ENCODE measurements around the gene CDK5RAP2.
A peak's percentile ranks its signal among the peaks of the same experiment; 100 is the strongest.

CDK5RAP2 gene

DNA sequence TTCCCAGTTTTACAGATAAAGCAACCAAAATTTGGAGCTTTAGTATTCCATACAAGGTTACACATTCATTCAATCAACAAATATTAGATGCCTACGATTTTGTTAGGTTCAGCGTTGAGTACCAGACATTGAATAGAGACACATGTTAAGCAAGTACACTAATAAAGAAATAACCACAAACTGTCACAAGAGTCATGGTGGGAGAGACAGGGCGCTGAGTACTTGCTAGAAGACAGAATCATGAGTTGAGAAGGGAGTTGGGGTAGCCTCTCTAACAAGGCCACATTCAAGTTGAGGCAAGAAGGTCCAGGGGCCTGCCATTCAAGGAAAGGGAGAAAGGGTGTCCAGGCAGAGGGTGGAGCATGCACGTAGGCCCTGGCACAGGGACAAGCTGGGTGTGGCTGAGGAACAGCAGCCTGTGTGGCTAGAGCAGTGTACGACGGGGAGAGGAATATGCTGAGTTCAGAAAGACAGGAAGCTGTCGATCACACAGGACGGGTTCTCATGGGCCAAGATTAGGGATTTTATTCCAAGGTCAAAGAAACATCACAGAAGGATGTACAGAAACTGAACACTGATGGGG, 17.0 kb downstream of the CDK5RAP2 start:
- no peaks in the 10 kb centered on the region for H3K27me3 ChIP-seq (ENCODE audit: control insufficient read depth in 3 of 3, insufficient read depth in 3 of 3, low read depth in 1 of 3, low read length in 3 of 3)
- no peak overlapping the region for H2BK15ac ChIP-seq (ENCODE audit: low read length)
- no peak overlapping the region for H2BK120ac ChIP-seq (ENCODE audit: low read depth, low read length)
- no peak overlapping the region for H4K8ac ChIP-seq (ENCODE audit: low read depth, low read length)
- H3K36me3 ChIP-seq (replicated peaks in 1 of 2; ENCODE audit: control insufficient read depth in 2 of 2, insufficient read depth in 2 of 2, low read length in 2 of 2): peaks cover 19 to 91% of the 10 kb centered on the region in 2 donors
- H3K4me1 ChIP-seq (ENCODE audit: control insufficient read depth in 2 of 2, insufficient read depth in 1 of 2, low read depth in 1 of 2, low read length in 2 of 2): no peaks in the 10 kb centered on the region
- H3K27ac ChIP-seq (replicated peaks; ENCODE audit: low read length): no peak overlapping the region
- no peak overlapping the region for H3K23ac ChIP-seq (ENCODE audit: low read depth, low read length, poor library complexity)
- H3K4ac ChIP-seq (ENCODE audit: low read length): no peak overlapping the region
- H3K79me1 ChIP-seq (ENCODE audit: low read depth, low read length): peaks cover 8% of the 10 kb centered on the region
- H3K9me3 ChIP-seq (replicated peaks in 1 of 2; ENCODE audit: control insufficient read depth in 2 of 2, insufficient read depth in 1 of 2, low read depth in 1 of 2, low read length in 2 of 2): no peaks in the 10 kb centered on the region
- no CpG with 5 or more reads among the region's 8 CpGs for WGBS, 2 donors (ENCODE audit: extremely low coverage in 2 of 2, insufficient read length in 2 of 2, insufficient replicate concordance in 1 of 2)
- no peak overlapping the region for H3K18ac ChIP-seq (ENCODE audit: low read length)
- H2BK12ac ChIP-seq (ENCODE audit: low read length): no peak overlapping the region
- no peak overlapping the region for H2AK5ac ChIP-seq (ENCODE audit: low read depth, low read length)
- H3K4me2 ChIP-seq (ENCODE audit: insufficient read depth, low read length, poor library complexity, severe bottlenecking): no peak overlapping the region
- no peak overlapping the region for H3K9ac ChIP-seq (ENCODE audit: low read depth, low read length, poor library complexity)
- H2AFZ ChIP-seq (ENCODE audit: low read length): no peak overlapping the region
- H2BK5ac ChIP-seq (ENCODE audit: low read length): no peak overlapping the region
- DNase-seq (ENCODE audit: low spot score): no peak
- no peak overlapping the region for H3K4me3 ChIP-seq (ENCODE audit: low read length in 2 of 2)
- no peak overlapping the region for H3K14ac ChIP-seq (ENCODE audit: low read length)
- H4K91ac ChIP-seq (ENCODE audit: low read depth, low read length, poor library complexity): no peak overlapping the region

DNA sequence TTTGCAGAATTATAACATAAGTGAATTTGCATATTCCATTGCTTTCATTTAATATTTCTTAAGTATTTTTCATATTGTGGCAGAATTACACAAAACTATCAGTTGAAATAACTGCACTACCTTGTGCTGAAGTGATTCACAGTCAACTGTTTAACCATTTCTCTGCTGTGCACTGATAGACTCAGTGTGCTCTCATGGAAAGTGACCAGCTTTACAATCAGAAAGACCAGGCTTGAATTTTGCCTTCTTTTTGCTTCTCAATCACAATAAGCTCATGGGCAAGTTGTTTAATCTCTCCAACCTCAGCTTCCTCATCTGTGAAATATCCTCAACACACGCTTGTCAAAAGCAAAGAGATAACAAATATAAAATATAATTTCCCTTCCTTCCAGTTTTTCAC, 18.3 kb downstream of the CDK5RAP2 start:
- no peak overlapping the region for H3K14ac ChIP-seq (ENCODE audit: low read length)
- H3K4me1 ChIP-seq (ENCODE audit: control insufficient read depth in 2 of 2, insufficient read depth in 1 of 2, low read depth in 1 of 2, low read length in 2 of 2): no peaks in the 10 kb centered on the region
- H3K9ac ChIP-seq (ENCODE audit: low read depth, low read length, poor library complexity): no peak overlapping the region
- no peak overlapping the region for H3K4me3 ChIP-seq (ENCODE audit: low read length in 2 of 2)
- no peak overlapping the region for H2BK120ac ChIP-seq (ENCODE audit: low read depth, low read length)
- H4K91ac ChIP-seq (ENCODE audit: low read depth, low read length, poor library complexity): no peak overlapping the region
- H4K8ac ChIP-seq (ENCODE audit: low read depth, low read length): no peak overlapping the region
- H2BK15ac ChIP-seq (ENCODE audit: low read length): no peak overlapping the region
- H2AK5ac ChIP-seq (ENCODE audit: low read depth, low read length): no peak overlapping the region
- H3K4ac ChIP-seq (ENCODE audit: low read length): no peak overlapping the region
- no peak overlapping the region for H3K27ac ChIP-seq (replicated peaks; ENCODE audit: low read length)
- no peak overlapping the region for H2BK12ac ChIP-seq (ENCODE audit: low read length)
- no peak overlapping the region for H2BK5ac ChIP-seq (ENCODE audit: low read length)
- H2AFZ ChIP-seq (ENCODE audit: low read length): no peak overlapping the region
- H3K79me1 ChIP-seq (ENCODE audit: low read depth, low read length): peaks cover 8% of the 10 kb centered on the region
- WGBS, 2 donors (ENCODE audit: extremely low coverage in 2 of 2, insufficient read length in 2 of 2, insufficient replicate concordance in 1 of 2): no CpG with 5 or more reads among the region's 1 CpG
- no peak for DNase-seq (ENCODE audit: low spot score)
- H3K27me3 ChIP-seq (ENCODE audit: control insufficient read depth in 3 of 3, insufficient read depth in 3 of 3, low read depth in 1 of 3, low read length in 3 of 3): no peaks in the 10 kb centered on the region
- peaks cover 15 to 86% of the 10 kb centered on the region in 2 donors for H3K36me3 ChIP-seq (replicated peaks in 1 of 2; ENCODE audit: control insufficient read depth in 2 of 2, insufficient read depth in 2 of 2, low read length in 2 of 2)
- H3K23ac ChIP-seq (ENCODE audit: low read depth, low read length, poor library complexity): no peak overlapping the region
- no peaks in the 10 kb centered on the region for H3K9me3 ChIP-seq (replicated peaks in 1 of 2; ENCODE audit: control insufficient read depth in 2 of 2, insufficient read depth in 1 of 2, low read depth in 1 of 2, low read length in 2 of 2)
- H3K4me2 ChIP-seq (ENCODE audit: insufficient read depth, low read length, poor library complexity, severe bottlenecking): no peak overlapping the region
- H3K18ac ChIP-seq (ENCODE audit: low read length): no peak overlapping the region

DNA sequence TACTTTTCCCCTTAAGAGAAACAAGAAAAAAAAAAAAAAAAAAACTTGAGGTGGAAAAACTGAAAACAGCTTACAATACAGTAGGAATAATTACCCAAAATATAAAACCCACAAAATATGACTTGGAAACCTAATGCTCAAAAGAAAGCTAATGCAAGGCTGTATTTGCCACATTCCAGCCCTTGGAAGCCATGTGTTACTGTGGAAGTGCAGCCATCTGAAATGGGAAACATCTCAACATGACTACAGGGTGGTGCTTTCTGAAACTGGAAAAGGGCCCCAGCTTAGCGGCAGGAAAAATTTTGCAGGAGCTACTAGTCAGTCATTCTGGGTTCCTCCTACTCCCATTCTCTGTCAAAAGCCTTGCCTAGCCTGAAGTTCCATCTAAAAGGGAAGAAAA, 20.4 kb downstream of the CDK5RAP2 start:
- no peak overlapping the region for H3K4me2 ChIP-seq (ENCODE audit: insufficient read depth, low read length, poor library complexity, severe bottlenecking)
- H3K36me3 ChIP-seq (replicated peaks in 1 of 2; ENCODE audit: control insufficient read depth in 2 of 2, insufficient read depth in 2 of 2, low read length in 2 of 2): peaks cover 9 to 84% of the 10 kb centered on the region in 2 donors
- no peak overlapping the region for H3K23ac ChIP-seq (ENCODE audit: low read depth, low read length, poor library complexity)
- H3K4ac ChIP-seq (ENCODE audit: low read length): no peak overlapping the region
- no peak overlapping the region for H3K18ac ChIP-seq (ENCODE audit: low read length)
- H2BK12ac ChIP-seq (ENCODE audit: low read length): no peak overlapping the region
- H3K4me1 ChIP-seq (ENCODE audit: control insufficient read depth in 2 of 2, insufficient read depth in 1 of 2, low read depth in 1 of 2, low read length in 2 of 2): no peaks in the 10 kb centered on the region
- H2BK15ac ChIP-seq (ENCODE audit: low read length): no peak overlapping the region
- no peak overlapping the region for H3K4me3 ChIP-seq (ENCODE audit: low read length in 2 of 2)
- no CpG with 5 or more reads among the region's 1 CpG for WGBS, 2 donors (ENCODE audit: extremely low coverage in 2 of 2, insufficient read length in 2 of 2, insufficient replicate concordance in 1 of 2)
- H4K8ac ChIP-seq (ENCODE audit: low read depth, low read length): no peak overlapping the region
- DNase-seq (ENCODE audit: low spot score): no peak
- H3K14ac ChIP-seq (ENCODE audit: low read length): no peak overlapping the region
- no peak overlapping the region for H2BK120ac ChIP-seq (ENCODE audit: low read depth, low read length)
- H3K9ac ChIP-seq (ENCODE audit: low read depth, low read length, poor library complexity): no peak overlapping the region
- H3K9me3 ChIP-seq (replicated peaks in 1 of 2; ENCODE audit: control insufficient read depth in 2 of 2, insufficient read depth in 1 of 2, low read depth in 1 of 2, low read length in 2 of 2): no peaks in the 10 kb centered on the region
- H3K27ac ChIP-seq (replicated peaks; ENCODE audit: low read length): no peak overlapping the region
- H3K79me1 ChIP-seq (ENCODE audit: low read depth, low read length): peaks cover 5% of the 10 kb centered on the region
- H4K91ac ChIP-seq (ENCODE audit: low read depth, low read length, poor library complexity): no peak overlapping the region
- no peak overlapping the region for H2BK5ac ChIP-seq (ENCODE audit: low read length)
- no peak overlapping the region for H2AK5ac ChIP-seq (ENCODE audit: low read depth, low read length)
- H2AFZ ChIP-seq (ENCODE audit: low read length): no peak overlapping the region
- no peaks in the 10 kb centered on the region for H3K27me3 ChIP-seq (ENCODE audit: control insufficient read depth in 3 of 3, insufficient read depth in 3 of 3, low read depth in 1 of 3, low read length in 3 of 3)

DNA sequence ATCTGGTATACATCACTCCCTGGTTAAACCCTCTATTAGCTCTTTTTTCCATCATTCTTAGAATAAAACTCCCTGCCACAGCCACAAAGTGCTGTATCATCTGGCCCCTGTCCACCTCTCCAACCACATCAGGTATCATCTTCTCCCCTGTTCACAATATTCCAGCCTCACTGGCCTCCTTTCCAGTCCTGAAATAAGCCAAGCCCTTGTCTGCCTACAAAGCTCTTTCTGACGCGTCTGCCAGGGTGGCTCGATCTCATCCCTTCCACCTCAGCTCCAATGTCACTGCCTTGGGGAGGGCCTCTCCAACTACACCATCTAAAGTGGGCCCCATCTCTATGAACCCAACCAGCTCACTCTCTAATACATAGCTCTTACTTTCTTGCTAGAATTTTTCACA, 21.5 kb downstream of the CDK5RAP2 start:
- H2BK15ac ChIP-seq (ENCODE audit: low read length): no peak overlapping the region
- no peak overlapping the region for H2AFZ ChIP-seq (ENCODE audit: low read length)
- no peak overlapping the region for H3K27ac ChIP-seq (replicated peaks; ENCODE audit: low read length)
- H3K79me1 ChIP-seq (ENCODE audit: low read depth, low read length): peaks cover 3% of the 10 kb centered on the region
- H3K4me2 ChIP-seq (ENCODE audit: insufficient read depth, low read length, poor library complexity, severe bottlenecking): no peak overlapping the region
- peak overlapping the region; percentile 29 for H4K8ac ChIP-seq (ENCODE audit: low read depth, low read length)
- no peak overlapping the region for H2AK5ac ChIP-seq (ENCODE audit: low read depth, low read length)
- no peak overlapping the region for H3K4ac ChIP-seq (ENCODE audit: low read length)
- H3K9ac ChIP-seq (ENCODE audit: low read depth, low read length, poor library complexity): no peak overlapping the region
- no peak overlapping the region for H3K4me3 ChIP-seq (ENCODE audit: low read length in 2 of 2)
- no peak overlapping the region for H3K14ac ChIP-seq (ENCODE audit: low read length)
- H3K9me3 ChIP-seq (replicated peaks in 1 of 2; ENCODE audit: control insufficient read depth in 2 of 2, insufficient read depth in 1 of 2, low read depth in 1 of 2, low read length in 2 of 2): no peaks in the 10 kb centered on the region
- H3K23ac ChIP-seq (ENCODE audit: low read depth, low read length, poor library complexity): no peak overlapping the region
- no peak overlapping the region for H3K18ac ChIP-seq (ENCODE audit: low read length)
- no peak overlapping the region for H4K91ac ChIP-seq (ENCODE audit: low read depth, low read length, poor library complexity)
- H2BK120ac ChIP-seq (ENCODE audit: low read depth, low read length): no peak overlapping the region
- WGBS, 2 donors (ENCODE audit: extremely low coverage in 2 of 2, insufficient read length in 2 of 2, insufficient replicate concordance in 1 of 2): no CpG with 5 or more reads among the region's 3 CpGs
- no peak overlapping the region for H2BK5ac ChIP-seq (ENCODE audit: low read length)
- peaks cover 6 to 83% of the 10 kb centered on the region in 2 donors for H3K36me3 ChIP-seq (replicated peaks in 1 of 2; ENCODE audit: control insufficient read depth in 2 of 2, insufficient read depth in 2 of 2, low read length in 2 of 2)
- H3K27me3 ChIP-seq (ENCODE audit: control insufficient read depth in 3 of 3, insufficient read depth in 3 of 3, low read depth in 1 of 3, low read length in 3 of 3): no peaks in the 10 kb centered on the region
- H2BK12ac ChIP-seq (ENCODE audit: low read length): no peak overlapping the region
- no peaks in the 10 kb centered on the region for H3K4me1 ChIP-seq (ENCODE audit: control insufficient read depth in 2 of 2, insufficient read depth in 1 of 2, low read depth in 1 of 2, low read length in 2 of 2)
- no peak for DNase-seq (ENCODE audit: low spot score)
